ENCODE results near the gene P2RX4. TPM values are rescaled to one million over a fixed set of nuclear protein-coding genes. Genes with fewer than 3 reads are reported as not detected.
A peak's percentile ranks its signal among the peaks of the same experiment; 100 is the strongest.
"Not testable (repeated sequence)": the region's sequence is repeated elsewhere in the genome, so short reads cannot be mapped to it uniquely, and the experiment has no call there.

Gene P2RX4
- total RNA-seq, 1 donor from 2014 or later: 5.3 TPM

GRCh38 chr12:121218588-121219352 lies 8.8 kb downstream of the P2RX4 start:
- FAIRE-seq (no peak), DNase-seq (ENCODE audit: low spot score in 2 of 2) (no peak)

- no peak for DNase-seq (ENCODE audit: low spot score in 2 of 2)
- FAIRE-seq: no peak
Measured at GRCh38 chr12:121219353-121219986, 9.5 kb downstream of the P2RX4 start.

GRCh38 chr12:121222847-121223246 lies 12.9 kb downstream of the P2RX4 start:
- no peak for FAIRE-seq
- DNase-seq (ENCODE audit: low spot score in 2 of 2): no peak

GRCh38 chr12:121223292-121224285 lies 13.7 kb downstream of the P2RX4 start:
- DNase-seq (ENCODE audit: low spot score in 2 of 2) (no peak), FAIRE-seq (no peak)

- DNase-seq (ENCODE audit: low spot score in 2 of 2) (no peak), FAIRE-seq (no peak)
Measured at GRCh38 chr12:121224591-121224990, 14.7 kb downstream of the P2RX4 start.

- no peak for FAIRE-seq
- no peak for DNase-seq (ENCODE audit: low spot score in 2 of 2)
Measured at GRCh38 chr12:121226399-121226798, 16.5 kb downstream of the P2RX4 start.

GRCh38 chr12:121226871-121227270 lies 16.9 kb downstream of the P2RX4 start:
- DNase-seq (ENCODE audit: low spot score in 2 of 2); FAIRE-seq: not testable (repeated sequence)

- FAIRE-seq (no peak), DNase-seq (ENCODE audit: low spot score in 2 of 2) (no peak)
Measured at GRCh38 chr12:121227294-121227693, 17.4 kb downstream of the P2RX4 start.

GRCh38 chr12:121228919-121229665 lies 19.2 kb downstream of the P2RX4 start:
- no peak for DNase-seq (ENCODE audit: low spot score in 2 of 2)
- no peak for FAIRE-seq

GRCh38 chr12:121229826-121230537 lies 20.1 kb downstream of the P2RX4 start:
- peak; percentile 76 to 79 for DNase-seq (ENCODE audit: low spot score in 2 of 2)
- FAIRE-seq: not testable (repeated sequence)

- DNase-seq (ENCODE audit: low spot score in 2 of 2) (no peak), FAIRE-seq (no peak)
Measured at GRCh38 chr12:121230538-121230907, 20.6 kb downstream of the P2RX4 start.

GRCh38 chr12:121232163-121232562 lies 22.2 kb downstream of the P2RX4 start:
- no peak for FAIRE-seq
- DNase-seq (ENCODE audit: low spot score in 2 of 2): no peak

GRCh38 chr12:121232977-121233627 lies 23.2 kb downstream of the P2RX4 start:
- no peak for DNase-seq (ENCODE audit: low spot score in 2 of 2)
- no peak for FAIRE-seq

GRCh38 chr12:121233628-121234020 lies 23.7 kb downstream of the P2RX4 start:
- FAIRE-seq (no peak), DNase-seq (ENCODE audit: low spot score in 2 of 2) (no peak)

- DNase-seq (ENCODE audit: low spot score in 2 of 2): no peak
- no peak for FAIRE-seq
Measured at GRCh38 chr12:121236776-121237175, 26.8 kb downstream of the P2RX4 start.

- FAIRE-seq (no peak), DNase-seq (ENCODE audit: low spot score in 2 of 2) (no peak)
Measured at GRCh38 chr12:121237415-121237814, 27.5 kb downstream of the P2RX4 start.

- DNase-seq (ENCODE audit: low spot score in 2 of 2): no peak
Measured at GRCh38 chr12:121238086-121238485, 28.2 kb downstream of the P2RX4 start.

GRCh38 chr12:121238604-121239350 lies 28.8 kb downstream of the P2RX4 start:
- DNase-seq (ENCODE audit: low spot score in 2 of 2) (no peak), FAIRE-seq (no peak)

More at GRCh38 chr12:121238086-121238485, 28.2 kb downstream of the P2RX4 start:
- FAIRE-seq: no peak
